KBM-7 (cell line): ENCODE measurements around the gene CYP11A1.

Experiments
- DNase-seq: peaks from one replicate; pipeline ENCODE4 v3.0.0-alpha.2; 2015
- in situ Hi-C: fragments of 300-500 bp; cut with MboI; formaldehyde crosslinking; loops from 2 replicates; pipeline ENCODE4 v1.14.3; 2020; ENCODE audit warnings: low sequenced_read_pairs, low pct_unique_long_range_greater_than_20kb, mixed read lengths

CYP11A1 gene

GRCh38 chr15:74335396-74335795, 32.0 kb downstream of the CYP11A1 start:
- in situ Hi-C loops: no loop called here
- DNase-seq: no peak

GRCh38 chr15:74334127-74334526, 33.3 kb downstream of the CYP11A1 start:
- in situ Hi-C loops: no loop called here

GRCh38 chr15:74333662-74334061, 33.8 kb downstream of the CYP11A1 start:
- no peak for DNase-seq
- in situ Hi-C loops: no loop called here

More at GRCh38 chr15:74334127-74334526, 33.3 kb downstream of the CYP11A1 start:
- no peak for DNase-seq

- in situ Hi-C loops: no loop called here
- DNase-seq: no peak
Measured at GRCh38 chr15:74333093-74333492, 34.4 kb downstream of the CYP11A1 start.

- in situ Hi-C loops: no loop called here
Measured at GRCh38 chr15:74332611-74333010, 34.8 kb downstream of the CYP11A1 start.

GRCh38 chr15:74332011-74332410, 35.4 kb downstream of the CYP11A1 start:
- in situ Hi-C loops: no loop called here

More at GRCh38 chr15:74332611-74333010, 34.8 kb downstream of the CYP11A1 start:
- no peak for DNase-seq

GRCh38 chr15:74330861-74331408, 36.5 kb downstream of the CYP11A1 start:
- in situ Hi-C loops: no loop called here
- DNase-seq: no peak

More at GRCh38 chr15:74332011-74332410, 35.4 kb downstream of the CYP11A1 start:
- no peak for DNase-seq

- in situ Hi-C loops: no loop called here
- DNase-seq: peak; percentile 70
Measured at GRCh38 chr15:74328331-74329056, 39.0 kb downstream of the CYP11A1 start.

- in situ Hi-C loops: no loop called here
- DNase-seq: no peak
Measured at GRCh38 chr15:74327756-74328155, 39.7 kb downstream of the CYP11A1 start.

- DNase-seq: no peak
- in situ Hi-C loops: no loop called here
Measured at GRCh38 chr15:74326746-74327145, 40.7 kb downstream of the CYP11A1 start.

GRCh38 chr15:74324714-74325113, 42.7 kb downstream of the CYP11A1 start:
- in situ Hi-C loops: loop anchor here (25.0 kb wide), 2 partner anchors 187 to 1637 kb away; partner anchors contain the start of genes BBS4, HIGD2B and ISLR2
- DNase-seq: no peak

- in situ Hi-C loops: loop anchor here (25.0 kb wide), 2 partner anchors 185 to 1635 kb away; partner anchors contain the start of genes BBS4, HIGD2B and ISLR2
- DNase-seq: peak; percentile 84
Measured at GRCh38 chr15:74322558-74323180, 44.8 kb downstream of the CYP11A1 start.

- peak; percentile 71 for DNase-seq
- in situ Hi-C loops: loop anchor here (25.0 kb wide), 2 partner anchors 183 to 1633 kb away; partner anchors contain the start of genes BBS4, HIGD2B and ISLR2
Measured at GRCh38 chr15:74320352-74321247, 46.8 kb downstream of the CYP11A1 start.

GRCh38 chr15:74319596-74320351, 47.7 kb downstream of the CYP11A1 start:
- in situ Hi-C loops: loop anchor here (25.0 kb wide), 2 partner anchors 182 to 1632 kb away; partner anchors contain the start of genes BBS4, HIGD2B and ISLR2
- DNase-seq: peak; percentile 44

GRCh38 chr15:74319138-74319460, 48.3 kb downstream of the CYP11A1 start:
- DNase-seq: no peak
- in situ Hi-C loops: loop anchor here (25.0 kb wide), 2 partner anchors 182 to 1632 kb away; partner anchors contain the start of genes BBS4, HIGD2B and ISLR2

GRCh38 chr15:74318376-74319137, 48.9 kb downstream of the CYP11A1 start:
- in situ Hi-C loops: loop anchor here (25.0 kb wide), 2 partner anchors 181 to 1631 kb away; partner anchors contain the start of genes BBS4, HIGD2B and ISLR2
- DNase-seq: peak; percentile 48

- no peak for DNase-seq
- in situ Hi-C loops: loop anchor here (25.0 kb wide), 2 partner anchors 181 to 1631 kb away; partner anchors contain the start of genes BBS4, HIGD2B and ISLR2
Measured at GRCh38 chr15:74317820-74318375, 49.5 kb downstream of the CYP11A1 start.
